GM12865 (cell line): ENCODE data around the gene UGCG.
A peak's percentile ranks its signal among the peaks of the same experiment; 100 is the strongest.

Experiments used
- DNase-seq: peaks from one replicate; pipeline ENCODE4 v3.0.0; 2010; ENCODE audit warnings: low read depth
- H3K4me3 ChIP-seq: 2 replicates; pipeline ENCODE4 v1.5.1; 2011; ENCODE audit warnings: mild to moderate bottlenecking, low read depth, low read length, control low read depth
- TF ChIP-seq, protein P1 (sequence below): IDR thresholded peaks from 2 replicates; pipeline ENCODE4 v1.5.1; 2011; ENCODE audit warnings: low read length, control low read depth, low read depth, inconsistent platforms; ENCODE audit not compliant: insufficient read depth; ENCODE audit errors: missing control alignments

UGCG gene

GRCh38 chr9:111910428-111910827 lies 13.8 kb downstream of the UGCG start:
- no peak overlapping the region for H3K4me3 ChIP-seq
- DNase-seq, result no peak
- TF ChIP-seq, protein P1, sequence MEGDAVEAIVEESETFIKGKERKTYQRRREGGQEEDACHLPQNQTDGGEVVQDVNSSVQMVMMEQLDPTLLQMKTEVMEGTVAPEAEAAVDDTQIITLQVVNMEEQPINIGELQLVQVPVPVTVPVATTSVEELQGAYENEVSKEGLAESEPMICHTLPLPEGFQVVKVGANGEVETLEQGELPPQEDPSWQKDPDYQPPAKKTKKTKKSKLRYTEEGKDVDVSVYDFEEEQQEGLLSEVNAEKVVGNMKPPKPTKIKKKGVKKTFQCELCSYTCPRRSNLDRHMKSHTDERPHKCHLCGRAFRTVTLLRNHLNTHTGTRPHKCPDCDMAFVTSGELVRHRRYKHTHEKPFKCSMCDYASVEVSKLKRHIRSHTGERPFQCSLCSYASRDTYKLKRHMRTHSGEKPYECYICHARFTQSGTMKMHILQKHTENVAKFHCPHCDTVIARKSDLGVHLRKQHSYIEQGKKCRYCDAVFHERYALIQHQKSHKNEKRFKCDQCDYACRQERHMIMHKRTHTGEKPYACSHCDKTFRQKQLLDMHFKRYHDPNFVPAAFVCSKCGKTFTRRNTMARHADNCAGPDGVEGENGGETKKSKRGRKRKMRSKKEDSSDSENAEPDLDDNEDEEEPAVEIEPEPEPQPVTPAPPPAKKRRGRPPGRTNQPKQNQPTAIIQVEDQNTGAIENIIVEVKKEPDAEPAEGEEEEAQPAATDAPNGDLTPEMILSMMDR, result no peak

DNA sequence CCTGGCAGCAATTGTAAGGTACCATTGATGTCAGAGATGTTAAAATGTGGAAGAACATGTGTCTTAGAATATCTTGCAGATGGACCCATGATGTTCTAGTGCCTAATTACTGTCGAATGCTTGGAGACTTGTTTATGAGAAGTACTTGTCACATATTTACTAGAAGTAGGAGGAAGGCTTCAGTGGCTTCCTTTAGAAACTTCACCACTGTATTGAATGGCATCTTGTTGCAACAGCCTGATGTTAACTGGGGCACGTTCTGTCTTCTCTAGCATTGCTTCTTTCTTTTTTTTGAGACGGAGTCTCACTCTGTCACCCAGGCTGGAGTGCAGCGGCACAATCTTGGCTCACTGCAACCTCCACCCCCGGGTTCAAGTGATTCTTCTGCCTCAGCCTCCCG lies 16.5 kb downstream of the UGCG start:
- DNase-seq, result no peak
- no peak overlapping the region for H3K4me3 ChIP-seq
- TF ChIP-seq, protein P1, result no peak

DNA sequence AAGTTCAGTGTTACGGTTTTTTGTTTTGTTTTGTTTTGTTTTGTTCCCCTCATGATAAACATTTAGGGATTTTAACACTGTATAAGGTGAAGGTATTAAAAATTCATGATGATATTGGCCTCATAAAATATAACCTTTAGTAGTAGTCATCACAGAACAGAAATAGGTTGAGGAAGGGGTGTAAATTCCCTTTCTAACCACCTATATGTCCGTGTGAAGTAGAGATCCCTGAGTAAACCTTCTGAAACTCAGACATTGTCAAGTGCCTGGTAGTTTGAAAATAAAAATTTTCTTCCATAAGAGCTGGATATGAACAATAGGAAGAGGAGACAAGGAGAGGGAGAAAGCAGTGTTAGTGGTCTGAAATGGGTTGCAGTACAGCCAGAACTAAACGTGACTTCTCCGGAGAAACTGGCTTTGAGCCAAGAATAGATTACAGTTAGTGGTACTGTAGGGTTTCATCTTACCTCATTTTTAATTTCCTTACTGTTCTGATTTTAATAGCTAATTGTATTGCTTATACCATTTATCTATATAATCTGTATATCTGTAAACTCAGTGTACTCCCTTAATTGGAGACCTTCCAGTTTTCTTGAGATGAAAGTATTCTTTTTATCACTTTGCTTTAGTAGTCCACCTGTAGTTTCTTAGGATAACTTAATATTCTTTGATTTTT lies 18.3 kb downstream of the UGCG start:
- DNase-seq, result peak; percentile 42
- peak overlapping the region; percentile 28 for H3K4me3 ChIP-seq
- TF ChIP-seq, protein P1, result no peak

DNA sequence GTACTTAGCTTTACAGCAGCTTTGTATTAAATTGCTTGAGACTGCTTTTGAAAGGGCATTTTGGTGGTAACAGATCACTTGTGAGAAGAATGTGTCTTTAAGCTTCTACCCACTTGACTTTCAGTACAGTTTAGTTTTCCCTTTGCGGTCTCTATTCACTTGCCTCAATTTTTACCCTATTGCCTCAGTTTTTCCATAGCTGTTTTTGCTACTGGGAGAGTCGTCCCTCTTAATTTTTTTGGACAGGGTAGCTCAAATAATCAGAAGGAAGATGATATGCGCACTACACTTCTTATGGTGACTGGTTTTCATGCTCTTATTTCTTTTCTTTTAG lies 18.8 kb downstream of the UGCG start:
- no peak for DNase-seq
- TF ChIP-seq, protein P1, result no peak
- H3K4me3 ChIP-seq, result peak overlapping the region; percentile 28

DNA sequence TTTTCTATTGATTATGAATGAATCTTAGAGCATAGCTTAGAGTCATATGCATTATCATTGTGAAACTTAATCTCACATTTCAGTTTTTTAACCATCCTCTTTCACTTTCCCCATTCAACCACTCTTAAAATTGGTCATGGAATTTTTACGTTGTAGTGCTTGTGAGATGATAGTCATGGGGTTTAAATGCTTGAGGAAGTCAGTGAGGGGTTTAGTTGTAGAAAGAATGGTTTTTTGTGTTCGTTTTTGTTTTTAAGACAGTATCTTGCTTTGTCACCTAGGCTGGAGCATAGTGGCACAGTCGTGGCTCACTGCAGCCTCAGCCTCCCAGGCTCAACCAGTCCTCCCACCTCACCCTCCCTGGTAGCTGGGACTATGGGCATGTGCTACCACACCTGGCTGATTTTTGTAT lies 19.6 kb downstream of the UGCG start:
- peak overlapping the region; percentile 20 for H3K4me3 ChIP-seq
- DNase-seq, result peak; percentile 72
- TF ChIP-seq, protein P1, result no peak

GRCh38 chr9:111917201-111917600 lies 20.6 kb downstream of the UGCG start:
- DNase-seq, result peak; percentile 46
- TF ChIP-seq, protein P1, result no peak
- peak overlapping the region; percentile 25 for H3K4me3 ChIP-seq

DNA sequence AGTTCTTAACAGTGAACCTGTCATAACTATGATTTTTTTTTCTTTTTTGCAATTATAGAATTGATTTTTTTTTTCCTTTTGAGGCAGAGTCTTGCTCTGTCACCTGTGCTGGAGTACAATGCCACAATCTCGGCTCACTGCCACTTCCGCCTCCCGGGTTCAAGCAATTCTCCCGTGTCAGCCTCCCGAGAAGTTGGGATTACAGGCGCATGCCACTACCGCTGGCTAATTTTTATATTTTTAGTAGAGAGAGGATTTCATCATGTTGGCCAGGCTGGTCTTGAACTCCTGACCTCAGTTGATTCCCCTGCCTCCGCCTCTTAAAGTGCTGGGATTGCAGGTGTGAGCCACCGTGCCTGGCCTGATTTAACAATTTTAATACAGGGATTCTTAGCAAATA lies 21.4 kb downstream of the UGCG start:
- TF ChIP-seq, protein P1, result no peak
- no peak for DNase-seq
- H3K4me3 ChIP-seq, result no peak overlapping the region
